DMS 273 (cell line): ENCODE data around the gene DEDD2.
"Not testable (repeated sequence)": the region's sequence is repeated elsewhere in the genome, so short reads cannot be mapped to it uniquely, and the experiment has no call there.

ENCODE experiments used
- DNase-seq: peaks from one replicate; lab custom pipeline; 2025; ENCODE audit not compliant: unreplicated experiment; lab: John Stamatoyannopoulos, UW

The DEDD2 gene, protein sequence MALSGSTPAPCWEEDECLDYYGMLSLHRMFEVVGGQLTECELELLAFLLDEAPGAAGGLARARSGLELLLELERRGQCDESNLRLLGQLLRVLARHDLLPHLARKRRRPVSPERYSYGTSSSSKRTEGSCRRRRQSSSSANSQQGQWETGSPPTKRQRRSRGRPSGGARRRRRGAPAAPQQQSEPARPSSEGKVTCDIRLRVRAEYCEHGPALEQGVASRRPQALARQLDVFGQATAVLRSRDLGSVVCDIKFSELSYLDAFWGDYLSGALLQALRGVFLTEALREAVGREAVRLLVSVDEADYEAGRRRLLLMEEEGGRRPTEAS

DNA sequence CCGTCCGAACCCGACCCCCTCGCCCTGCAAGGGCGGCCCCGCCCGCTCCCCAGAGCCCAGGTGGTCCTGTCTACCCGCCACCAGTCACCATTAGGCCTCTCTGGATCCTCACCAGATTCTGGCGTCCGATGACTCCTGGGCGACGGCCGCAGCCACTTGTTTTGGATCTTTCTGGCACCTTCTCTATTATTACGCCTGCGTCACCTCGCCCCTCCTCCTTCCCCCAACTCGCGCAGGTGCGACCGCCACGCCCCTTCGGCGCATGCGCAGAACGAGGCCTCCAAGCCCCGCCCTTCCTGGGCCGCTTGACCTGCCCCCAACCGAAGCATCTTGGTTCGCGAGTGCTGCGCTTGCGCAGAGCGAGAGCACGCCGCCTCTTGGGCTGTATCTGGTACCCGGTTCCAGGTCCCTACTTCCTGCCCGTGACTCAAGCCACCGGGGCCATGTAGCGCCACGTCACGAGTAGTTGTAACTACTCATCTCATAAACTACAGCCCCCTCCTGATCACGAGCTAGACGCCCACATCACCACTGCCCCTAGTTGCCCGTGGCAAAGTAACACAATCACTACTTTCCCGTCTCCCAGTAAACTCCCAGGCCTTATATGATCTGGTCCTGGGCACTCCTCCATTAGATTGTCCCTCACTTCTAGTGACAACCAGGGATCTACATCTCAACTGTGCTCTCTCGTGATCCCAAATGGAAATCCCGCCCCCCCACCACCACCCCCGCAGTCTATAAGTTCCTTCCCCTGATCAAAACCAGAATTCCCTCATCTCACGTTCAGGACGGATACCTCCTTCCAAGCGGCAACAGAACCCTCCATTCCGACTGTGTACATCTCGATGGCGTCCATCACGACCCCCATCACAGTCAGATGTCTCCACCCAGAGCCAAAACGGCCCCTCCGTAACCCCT lies at the start of gene DEDD2:
DEDD2 (minus strand) TSS at position 158 of the 918 bp plus-strand sequence. CDS start 670 bp downstream, outside the sequence.
- peak; percentile 97 for DNase-seq

DNA sequence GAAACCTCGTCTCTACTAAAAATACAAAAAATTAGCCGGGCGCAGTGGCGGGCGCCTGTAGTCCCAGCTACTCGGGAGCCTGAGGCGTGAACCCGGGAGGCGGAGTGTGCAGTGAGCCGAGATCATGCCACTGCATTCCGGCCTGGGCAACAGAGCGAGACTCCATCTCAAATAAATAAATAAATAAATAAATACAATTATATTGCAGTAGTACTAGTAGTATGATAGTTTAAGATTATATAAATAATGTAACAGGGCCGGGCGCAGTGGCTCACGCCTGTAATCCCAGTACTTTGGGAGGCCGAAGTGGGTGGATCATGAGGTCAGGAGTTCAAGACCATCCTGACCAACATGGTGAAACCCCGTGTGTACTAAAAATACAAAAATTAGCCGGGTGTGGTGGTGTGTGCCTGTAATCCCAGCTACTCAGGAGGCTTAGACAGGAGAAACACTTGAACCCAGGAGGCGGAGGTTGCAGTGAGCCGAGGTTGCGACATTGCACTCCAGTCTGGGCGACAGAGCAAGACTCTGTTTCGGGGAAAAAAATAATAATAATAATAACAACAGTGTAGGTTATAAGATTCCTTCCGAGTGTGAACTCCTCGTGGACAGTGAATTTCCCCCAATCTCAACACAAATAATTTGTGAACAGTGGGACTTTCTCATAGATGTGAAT lies 49.6 kb upstream of the DEDD2 start:
- not testable (repeated sequence) for DNase-seq

DNA sequence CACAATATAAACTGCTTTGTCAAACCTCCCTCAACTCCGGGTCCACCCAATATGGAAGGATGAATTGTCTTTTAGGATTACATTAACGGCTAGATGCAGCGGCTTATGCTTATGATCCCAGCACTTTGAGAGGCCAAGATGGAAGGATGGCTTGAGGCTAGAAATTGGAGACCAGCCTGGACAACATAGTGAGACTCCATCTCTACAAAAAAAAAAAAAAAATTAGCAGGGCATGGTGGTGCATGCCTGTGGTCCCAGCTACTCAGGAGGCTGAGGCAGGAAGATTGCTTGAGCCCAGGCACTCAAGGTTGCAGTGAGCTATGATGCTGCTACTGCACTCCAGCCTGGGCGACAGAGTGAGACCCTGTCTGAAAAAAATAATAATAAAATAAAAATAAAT lies 48.6 kb upstream of the DEDD2 start:
- not testable (repeated sequence) for DNase-seq

DNA sequence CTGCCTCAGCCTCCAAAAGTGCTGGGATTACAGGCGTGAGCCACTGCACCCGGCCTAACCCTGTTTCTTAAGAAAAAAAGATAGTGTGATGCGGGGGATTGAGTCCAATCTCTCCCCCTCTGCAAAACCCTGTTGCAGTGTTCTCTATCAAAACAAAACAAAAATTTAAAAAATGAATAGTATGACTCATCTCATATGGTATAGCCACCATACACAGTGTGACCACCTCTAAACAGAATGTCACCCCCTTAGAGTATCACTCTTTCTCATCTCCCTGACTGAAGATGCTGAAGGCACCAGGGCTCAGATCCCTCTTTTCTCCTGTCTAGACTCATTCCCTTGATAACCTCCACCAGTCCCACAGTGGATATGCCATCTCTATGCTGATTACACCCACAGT lies 44.3 kb upstream of the DEDD2 start:
- DNase-seq: no peak

DNA sequence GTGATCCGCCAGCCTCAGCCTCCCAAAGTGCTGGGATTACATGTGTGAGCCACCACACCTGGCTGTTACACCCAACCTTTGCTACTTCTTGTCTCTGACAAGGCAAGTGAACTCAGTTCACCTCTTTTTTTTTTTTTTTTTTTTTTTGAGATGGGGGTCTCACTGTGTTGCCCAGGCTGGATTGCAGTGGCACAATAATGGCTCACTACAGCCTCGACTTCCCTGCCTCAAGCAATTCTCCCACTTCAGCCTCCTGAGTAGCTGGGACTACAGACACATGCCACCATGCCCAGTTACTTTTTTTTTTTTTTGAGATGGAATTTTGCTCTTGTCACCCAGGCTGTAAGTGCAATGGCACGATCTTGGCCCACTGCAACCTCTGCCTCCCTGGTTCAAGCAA lies 40.4 kb upstream of the DEDD2 start:
- DNase-seq: not testable (repeated sequence)

DNA sequence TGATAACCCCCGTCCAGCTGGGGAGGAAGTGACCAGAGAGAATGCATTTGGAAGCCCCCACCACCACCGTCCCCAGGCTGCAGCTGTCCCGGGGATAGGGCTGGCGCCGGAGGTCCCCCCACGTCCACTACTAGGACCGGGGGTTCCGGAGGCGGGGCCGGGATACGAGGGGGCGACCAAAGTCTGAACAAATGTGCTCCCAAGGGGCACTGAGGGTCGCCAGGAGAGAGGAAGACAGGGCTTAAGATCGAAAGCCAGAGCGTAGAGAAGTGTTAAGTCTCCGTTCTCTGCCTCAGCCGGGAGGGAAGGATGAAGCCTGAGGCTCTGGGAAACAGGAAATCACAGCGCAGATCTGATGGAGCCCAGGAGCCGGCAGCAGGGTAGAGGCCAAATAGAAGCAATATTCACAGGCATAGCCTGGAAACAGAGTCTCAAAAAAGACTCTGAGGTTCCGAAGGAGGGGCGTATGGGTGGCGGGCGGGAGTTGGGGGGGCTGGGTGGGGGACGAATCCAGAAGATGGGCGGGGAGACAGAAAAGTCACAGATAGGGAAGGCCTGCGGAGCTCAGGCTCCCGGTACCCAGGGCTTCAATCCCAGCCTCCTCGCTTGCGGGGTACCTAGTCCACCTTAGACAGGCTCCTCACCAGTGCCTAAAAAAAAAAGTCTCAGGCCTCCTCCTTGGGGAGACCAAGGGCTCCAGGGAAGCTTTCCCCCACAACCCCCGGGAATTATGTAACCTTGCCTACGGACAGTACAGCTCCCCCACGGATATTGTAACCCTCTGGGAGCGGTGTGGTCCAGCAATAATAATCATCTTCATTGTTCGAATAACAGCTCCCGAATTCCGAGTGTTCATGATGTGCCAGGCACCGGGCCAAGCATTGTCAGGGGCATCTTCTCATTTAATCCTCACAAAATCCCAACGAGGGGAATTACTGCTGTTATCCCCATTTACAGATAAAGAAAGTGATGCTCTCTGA lies 38.6 kb upstream of the DEDD2 start:
- DNase-seq: peak; percentile 73

DNA sequence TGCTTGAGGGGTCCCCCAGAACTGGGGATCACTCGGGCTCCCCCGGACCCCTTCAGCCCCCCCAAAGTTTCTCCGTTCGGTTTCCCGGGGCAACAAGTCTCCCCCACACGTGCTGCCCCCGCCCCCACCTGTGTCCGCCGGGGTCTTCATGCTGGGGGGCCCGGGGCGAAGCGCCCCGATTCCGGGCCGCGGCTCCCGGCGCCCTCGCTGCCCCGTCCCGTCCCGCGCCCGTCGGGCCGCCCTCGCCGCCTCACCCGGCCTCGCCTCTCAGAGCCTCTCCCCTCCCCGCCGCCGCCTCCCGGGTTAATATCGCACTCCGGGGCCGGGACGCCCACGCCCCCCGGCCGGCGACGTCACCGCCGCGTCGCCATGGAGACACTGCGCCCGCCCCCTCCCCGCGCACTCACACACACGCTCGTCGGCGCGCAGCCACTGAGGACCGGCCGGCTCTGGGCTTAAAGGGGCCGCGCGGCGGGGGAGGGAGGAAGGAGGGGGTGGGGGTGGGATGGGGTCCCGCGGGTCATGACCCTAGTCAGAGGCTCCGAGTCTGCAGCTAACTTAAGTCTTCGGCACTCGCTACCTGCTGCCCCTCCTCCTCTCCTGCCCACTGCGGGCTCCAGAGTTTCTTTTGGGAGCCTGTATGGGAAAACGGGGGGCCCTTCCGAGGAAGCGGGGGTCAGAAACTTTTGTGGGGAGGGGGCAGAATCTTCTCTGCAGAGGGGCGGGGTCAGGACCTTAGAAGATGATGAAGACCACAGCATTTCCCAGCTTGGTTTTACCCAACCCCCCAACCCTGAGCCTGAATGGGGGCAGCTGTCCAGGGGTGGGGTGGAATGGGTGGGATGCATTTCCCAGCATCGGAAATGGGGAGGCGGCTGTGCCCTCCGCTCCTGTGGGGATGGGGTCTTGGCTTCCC lies 37.6 kb upstream of the DEDD2 start, which contains the start of gene ERF:
ERF (minus strand) TSS at position 279 of the 916 bp plus-strand sequence; CDS start at position 150, 129 bp downstream.
- DNase-seq: peak; percentile 96

DNA sequence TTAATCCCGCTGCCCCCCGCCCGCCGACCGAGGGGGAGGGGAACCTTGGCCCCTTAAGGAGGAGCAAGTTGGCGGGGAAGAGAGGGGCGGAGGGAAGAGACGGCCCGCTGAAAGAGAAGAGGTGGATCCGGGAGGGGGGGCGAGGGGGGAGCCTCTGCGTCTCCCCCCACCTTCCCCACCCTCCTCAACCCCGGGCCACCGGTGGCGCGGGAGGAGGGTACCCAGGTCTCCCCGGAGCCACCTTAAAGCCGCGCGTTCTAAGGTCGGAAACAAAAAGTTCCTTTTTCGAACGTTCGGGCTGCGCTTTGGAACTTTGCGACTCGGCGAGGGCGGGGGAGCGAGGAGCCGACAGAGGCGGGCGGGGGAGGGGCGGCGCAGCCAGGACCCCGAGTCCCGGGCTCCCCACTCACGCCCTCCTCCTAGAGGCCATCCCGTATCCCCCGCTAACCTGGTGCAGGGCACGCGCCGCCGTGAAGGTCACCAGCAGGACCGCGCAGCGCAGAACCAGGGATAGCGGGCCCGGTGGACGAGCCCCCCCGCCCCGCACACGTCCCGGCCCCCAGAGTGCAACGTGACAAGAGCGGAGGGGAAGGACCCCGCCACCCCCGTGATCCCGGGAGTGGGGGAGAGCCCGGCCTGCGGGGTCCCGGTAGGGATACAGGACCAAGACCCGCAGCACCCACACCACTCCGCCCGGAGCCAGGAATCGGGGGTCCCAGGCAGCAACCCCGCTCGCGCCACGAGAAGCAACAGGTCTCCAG lies 36.8 kb upstream of the DEDD2 start:
- DNase-seq: peak; percentile 89

DNA sequence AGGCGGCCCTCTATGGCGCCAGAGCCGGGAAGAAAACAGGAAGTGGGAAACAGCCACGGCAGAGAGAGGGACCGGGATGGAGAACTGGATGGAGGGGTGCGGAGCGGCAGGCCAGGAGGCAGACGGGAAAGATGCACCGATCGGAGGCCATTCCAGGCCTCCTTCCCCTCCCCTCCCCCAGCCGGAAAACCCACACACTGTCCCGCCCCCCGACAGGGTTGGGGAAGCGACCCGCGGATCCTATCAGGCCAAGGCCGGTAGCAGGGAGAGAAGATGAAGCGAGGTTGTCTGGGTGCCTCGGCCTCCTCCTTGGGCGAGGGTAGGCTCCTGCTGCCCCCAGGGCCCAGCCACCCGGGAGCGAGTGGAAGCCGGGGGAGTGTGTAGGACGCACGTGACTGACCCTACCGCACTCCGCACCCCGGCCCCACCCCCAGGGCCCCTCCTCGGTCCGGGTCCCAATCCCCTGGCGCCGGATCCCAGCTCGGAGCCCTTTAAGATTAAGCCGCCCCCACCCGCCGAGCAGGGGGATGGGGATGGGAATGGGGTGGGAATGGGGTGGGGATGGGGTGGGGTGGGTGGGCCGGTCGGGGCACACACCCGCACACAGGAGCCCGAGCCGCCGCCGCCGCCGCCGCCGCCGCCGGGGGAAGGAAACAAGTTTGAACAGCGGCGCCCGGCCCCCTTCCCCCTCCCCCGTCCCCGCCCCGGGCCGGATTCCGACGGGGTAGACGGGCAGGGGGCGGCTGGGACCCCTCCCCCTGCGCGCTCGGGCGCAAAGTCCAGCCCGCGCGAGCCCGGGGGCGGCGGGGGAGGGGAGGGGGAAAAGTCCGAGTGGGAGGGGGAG lies 36.0 kb upstream of the DEDD2 start:
- DNase-seq: peak; percentile 84

DNA sequence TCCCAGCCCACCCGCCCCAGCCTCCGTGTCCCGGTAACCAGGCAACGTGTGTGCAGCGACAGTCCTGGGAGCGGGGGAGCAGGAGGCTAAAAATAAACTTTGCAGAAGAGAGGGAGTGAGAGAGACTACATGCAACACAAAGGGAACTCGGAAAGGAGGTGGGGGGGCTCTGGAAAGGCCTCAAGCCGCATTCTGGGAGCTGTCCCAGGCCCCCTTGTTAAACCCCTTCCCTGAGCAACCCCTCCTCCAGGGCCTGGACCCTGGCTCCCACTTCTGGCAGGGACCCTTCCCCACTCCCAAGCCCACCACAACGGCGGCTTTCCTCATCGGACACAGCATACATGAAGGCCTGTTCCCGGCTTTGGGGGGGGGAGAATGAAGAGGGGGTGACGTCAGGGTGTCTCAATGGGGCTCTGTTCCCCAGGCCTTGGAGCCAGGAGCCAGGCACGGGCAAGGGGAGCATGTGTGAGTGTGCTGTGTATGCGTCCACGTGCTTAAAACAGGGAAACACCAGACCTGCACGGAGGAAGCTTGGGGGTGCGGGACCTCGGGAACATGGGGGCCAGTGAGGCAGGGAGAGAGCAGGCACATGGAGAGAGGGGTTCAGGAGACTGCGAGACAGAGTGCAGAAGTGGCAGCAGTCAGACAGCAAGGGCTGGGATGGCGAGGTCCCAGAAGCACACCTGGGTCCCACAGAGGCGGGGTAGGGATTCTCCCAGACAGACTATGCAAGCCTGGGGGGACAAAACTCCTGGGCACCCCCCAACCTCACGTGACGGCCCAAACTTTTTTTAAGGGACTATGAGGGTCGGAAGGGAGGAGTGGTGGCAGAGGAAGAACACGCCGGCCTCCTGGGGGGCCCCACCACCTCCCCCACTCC lies 35.1 kb upstream of the DEDD2 start:
- DNase-seq: peak; percentile 64

DNA sequence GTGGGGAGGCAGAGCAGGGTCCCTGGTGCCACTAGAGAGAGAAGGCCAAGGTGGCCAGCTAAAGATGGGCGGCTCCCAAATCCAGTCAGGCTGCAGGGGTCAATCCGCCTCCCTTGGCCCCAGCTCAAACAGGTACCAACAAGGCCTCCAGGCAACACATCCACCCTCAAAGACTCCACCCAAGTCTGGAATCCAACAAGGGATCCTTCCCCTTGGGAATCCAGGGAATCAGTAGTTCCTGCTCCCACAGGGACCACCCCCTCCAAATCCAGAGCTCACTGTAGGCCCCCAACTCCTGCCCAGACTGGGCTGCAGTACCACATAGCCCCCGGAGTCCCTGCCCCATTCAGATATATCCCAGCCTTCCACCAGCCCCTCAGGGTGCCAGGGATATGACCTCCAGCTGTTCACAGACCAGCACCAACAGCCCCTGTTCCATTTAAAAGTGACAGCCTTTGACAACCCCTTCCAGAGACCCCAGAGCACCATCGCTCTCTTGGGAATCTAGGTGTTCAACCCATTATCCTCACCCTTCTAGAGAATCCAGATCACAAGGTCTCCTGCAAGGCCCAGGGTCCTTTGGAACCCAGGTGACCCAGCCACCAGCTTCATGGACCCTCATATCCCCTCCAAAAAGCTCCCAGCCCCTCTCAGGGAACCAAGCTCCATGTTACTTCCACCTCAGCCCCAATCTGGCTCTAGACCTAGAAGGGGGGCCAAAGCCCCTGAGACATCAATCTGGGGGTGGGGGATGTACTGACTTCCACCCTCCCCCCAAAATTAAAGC lies 34.3 kb upstream of the DEDD2 start:
- DNase-seq: no peak

DNA sequence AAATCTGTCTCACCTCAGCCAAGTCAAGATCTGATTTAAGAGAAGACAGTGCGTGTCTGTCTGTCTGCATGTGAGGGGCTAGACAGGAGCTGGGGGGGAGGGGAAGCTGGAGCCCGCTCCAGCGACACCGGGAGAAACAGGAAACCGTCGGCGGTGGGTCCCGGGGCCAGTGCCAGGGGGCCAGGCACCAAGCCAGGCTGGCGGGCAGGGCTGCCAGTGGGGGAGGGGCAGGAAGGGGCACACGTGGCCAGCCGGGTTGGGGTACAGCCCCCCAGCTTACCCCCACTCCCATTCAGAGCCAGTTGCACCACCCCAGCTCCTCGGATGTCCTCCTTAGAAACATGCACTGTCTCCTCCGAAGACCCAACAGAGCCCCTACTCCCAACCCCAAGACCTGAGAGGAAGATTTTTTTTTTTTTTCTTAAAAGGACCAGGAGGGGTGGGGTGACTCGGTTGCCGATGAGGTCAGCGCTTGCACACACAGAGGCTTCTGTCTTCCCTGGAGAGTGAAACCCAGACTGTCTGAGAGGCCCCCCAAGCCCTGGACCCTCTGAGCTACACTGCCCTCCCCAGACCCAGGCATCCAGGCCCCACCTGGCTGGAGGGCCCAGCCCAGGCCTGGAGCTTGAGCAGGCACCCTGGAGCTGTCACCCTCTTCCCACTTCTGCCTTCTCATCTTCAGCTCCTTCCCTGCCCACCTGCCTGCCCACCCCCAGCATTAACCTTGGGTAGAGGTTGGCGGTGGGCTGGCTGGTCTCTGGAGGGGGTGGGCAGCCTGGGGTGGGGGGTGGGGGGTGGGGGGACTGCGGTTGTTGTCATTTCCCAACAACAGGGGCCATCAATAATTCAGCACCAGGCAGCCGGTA lies 33.4 kb upstream of the DEDD2 start:
- DNase-seq: peak; percentile 59

DNA sequence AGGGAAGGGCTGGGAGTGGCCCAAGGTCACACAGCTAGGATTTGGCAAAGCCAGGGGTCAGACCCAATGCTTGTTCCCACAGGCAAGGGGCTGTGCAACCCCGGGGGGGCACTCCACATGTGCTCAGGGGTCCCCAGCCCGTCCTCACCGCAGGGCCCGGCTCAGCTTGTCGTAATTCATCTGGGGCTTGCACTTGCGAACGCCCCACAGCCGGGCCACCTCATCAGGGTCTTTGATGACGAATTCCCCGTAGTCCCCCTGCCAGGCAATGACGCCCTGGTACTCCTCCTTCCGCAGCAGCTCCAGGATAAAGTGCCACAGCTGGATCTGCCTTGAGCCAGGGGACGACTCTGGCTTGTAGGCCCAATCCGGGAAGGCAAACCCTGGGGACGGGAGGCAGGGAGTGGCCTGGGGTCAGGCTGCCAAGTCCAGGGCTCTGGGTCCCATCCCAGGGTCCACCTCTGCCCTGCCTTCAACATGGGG lies 32.7 kb upstream of the DEDD2 start:
- no peak for DNase-seq

DNA sequence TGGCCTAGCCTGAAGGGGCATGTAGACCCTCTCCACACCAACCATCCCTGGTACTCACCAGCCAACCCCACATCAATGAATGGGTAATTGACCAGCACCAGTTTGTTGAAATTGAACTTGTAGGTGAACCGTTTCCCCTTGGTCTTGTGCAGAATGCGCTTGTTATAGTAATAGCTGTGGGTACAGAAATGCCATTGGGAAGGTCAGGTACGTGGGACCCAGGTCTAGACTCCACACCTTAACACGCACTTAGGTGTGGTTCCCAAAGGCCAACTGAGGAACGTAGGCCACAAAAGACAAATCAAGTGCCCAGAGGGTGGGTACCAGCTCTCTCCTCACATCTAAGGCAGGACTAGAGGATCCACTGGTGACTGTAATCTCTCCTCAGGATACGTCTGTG lies 32.3 kb upstream of the DEDD2 start:
- DNase-seq: no peak
